H9 (cell line): Measurements from ENCODE around the gene DNAI1. TPM values are rescaled to one million over a fixed set of nuclear protein-coding genes. Genes with fewer than 3 reads are reported as not detected.

Experiments used
- DNase-seq: peaks from one replicate; pipeline ENCODE4 v3.0.0-alpha.2; 2017
- H2AFZ ChIP-seq: one replicate; pipeline ENCODE4 v1.6.1; 2013; ENCODE audit warnings: mild to moderate bottlenecking, low read length, control low read depth, moderate library complexity
- H2AK5ac ChIP-seq: 2 replicates; pipeline ENCODE4 v1.6.1; 2013; ENCODE audit warnings: low read length, control low read depth, mixed read lengths; ENCODE audit not compliant: insufficient read length
- H2BK120ac ChIP-seq: one replicate; pipeline ENCODE4 v1.6.1; 2013; ENCODE audit warnings: low read depth, mild to moderate bottlenecking, low read length, control low read depth, inconsistent platforms; ENCODE audit not compliant: poor library complexity, severe bottlenecking
- H2BK12ac ChIP-seq: 2 replicates; pipeline ENCODE4 v1.6.1; 2013; ENCODE audit warnings: low read length, control low read depth, mixed read lengths, low read depth; ENCODE audit not compliant: insufficient read length
- H2BK15ac ChIP-seq: 2 replicates; pipeline ENCODE4 v1.6.1; 2013; ENCODE audit warnings: low read depth, low read length, control low read depth
- H2BK20ac ChIP-seq: one replicate; pipeline ENCODE4 v1.6.1; 2013; ENCODE audit warnings: low read depth, mild to moderate bottlenecking, low read length, control low read depth, inconsistent platforms; ENCODE audit not compliant: poor library complexity, severe bottlenecking
- H2BK5ac ChIP-seq: 2 replicates; pipeline ENCODE4 v1.6.1; 2013; ENCODE audit warnings: low read length, control low read depth, mixed read lengths; ENCODE audit not compliant: insufficient read length
- H3K14ac ChIP-seq: 2 replicates; pipeline ENCODE4 v1.6.1; 2013; ENCODE audit warnings: low read length, control low read depth; ENCODE audit not compliant: insufficient read depth
- H3K18ac ChIP-seq: 2 replicates; pipeline ENCODE4 v1.6.1; 2013; ENCODE audit warnings: low read depth, mild to moderate bottlenecking, mixed read lengths, low read length, control low read depth; ENCODE audit not compliant: insufficient read length
- H3K23ac ChIP-seq: 2 replicates; pipeline ENCODE4 v1.6.1; 2013; ENCODE audit warnings: low read length, control low read depth, mixed read lengths, low read depth; ENCODE audit not compliant: insufficient read length
- H3K23me2 ChIP-seq: 2 replicates; pipeline ENCODE4 v1.6.1; 2013; ENCODE audit warnings: low read depth, mild to moderate bottlenecking, mixed read lengths, low read length, control low read depth; ENCODE audit not compliant: insufficient read length, poor library complexity, severe bottlenecking
- H3K27ac ChIP-seq: 2 replicates; pipeline ENCODE4 v1.5.1; 2013; ENCODE audit warnings: low read length, control low read depth, mixed read lengths, low read depth; ENCODE audit not compliant: insufficient read length
- H3K27me3 ChIP-seq: 2 replicates; pipeline ENCODE4 v1.6.1; 2013; ENCODE audit warnings: low read length, control low read depth, inconsistent platforms; ENCODE audit not compliant: insufficient read depth
- H3K4ac ChIP-seq: 2 replicates; pipeline ENCODE4 v1.6.1; 2013; ENCODE audit warnings: low read depth, mild to moderate bottlenecking, control low read depth, inconsistent platforms, low read length, moderate library complexity
- H3K4me1 ChIP-seq: 2 replicates; pipeline ENCODE4 v1.6.1; 2013; ENCODE audit warnings: low read length, control low read depth, inconsistent platforms; ENCODE audit not compliant: insufficient read depth
- H3K4me2 ChIP-seq: 2 replicates; pipeline ENCODE4 v1.6.1; 2013; ENCODE audit warnings: low read length, control low read depth, mixed read lengths; ENCODE audit not compliant: insufficient read length, insufficient read depth
- H3K56ac ChIP-seq: 2 replicates; pipeline ENCODE4 v1.6.1; 2013; ENCODE audit warnings: low read depth, mild to moderate bottlenecking, mixed read lengths, low read length, control low read depth; ENCODE audit not compliant: insufficient read length
- H3K79me1 ChIP-seq: 2 replicates; pipeline ENCODE4 v1.6.1; 2013; ENCODE audit warnings: low read depth, mild to moderate bottlenecking, moderate library complexity, low read length, control low read depth, inconsistent platforms; ENCODE audit not compliant: insufficient read depth, poor library complexity, severe bottlenecking
- H3K79me2 ChIP-seq: 2 replicates; pipeline ENCODE4 v1.6.1; 2013; ENCODE audit warnings: low read length, control low read depth, inconsistent platforms; ENCODE audit not compliant: insufficient read depth
- H3K9ac ChIP-seq: 2 replicates; pipeline ENCODE4 v1.6.1; 2013; ENCODE audit warnings: low read length, control low read depth, mixed read lengths; ENCODE audit not compliant: insufficient read length; ENCODE audit errors: extremely low read depth
- H3K9me3 ChIP-seq: one replicate; pipeline ENCODE4 v1.6.1; 2013; ENCODE audit warnings: low read depth, low read length, inconsistent platforms; ENCODE audit not compliant: control insufficient read depth
- H3T11ph ChIP-seq: one replicate; pipeline ENCODE4 v1.6.1; 2013; ENCODE audit warnings: mild to moderate bottlenecking, low read length, control low read depth, inconsistent platforms
- H4K20me1 ChIP-seq: one replicate; pipeline ENCODE4 v1.6.1; 2013; ENCODE audit not compliant: control insufficient read depth, insufficient read length, insufficient read depth
- H4K5ac ChIP-seq: 2 replicates; pipeline ENCODE4 v1.6.1; 2013; ENCODE audit warnings: low read depth, mild to moderate bottlenecking, mixed read lengths, low read length, control low read depth; ENCODE audit not compliant: insufficient read length
- H4K8ac ChIP-seq: replicated peaks from 2 replicates; pipeline ENCODE4 v1.6.1; 2013; ENCODE audit warnings: low read length, control low read depth, mixed read lengths, low read depth; ENCODE audit not compliant: insufficient read length
- H4K91ac ChIP-seq: 2 replicates; pipeline ENCODE4 v1.6.1; 2013; ENCODE audit warnings: low read depth, mild to moderate bottlenecking, moderate library complexity, mixed read lengths, low read length, control low read depth; ENCODE audit not compliant: insufficient read length
- H3K27ac Mint-ChIP-seq, 3 experiments: 2 replicates in 2 of 3; 3 replicates in 1 of 3; pipeline ENCODE4 v1.8.0; 2020 to 2021; ENCODE audit warnings: mixed read lengths in 3 of 3, mild to moderate bottlenecking in 1 of 3, moderate library complexity in 1 of 3
- H3K27me3 Mint-ChIP-seq: 2 replicates; pipeline ENCODE4 v1.8.0; 2021; ENCODE audit warnings: low read depth, mild to moderate bottlenecking, moderate library complexity, mixed read lengths
- H3K36me3 Mint-ChIP-seq, 3 experiments: 2 replicates in 2 of 3; 3 replicates in 1 of 3; pipeline ENCODE4 v1.8.0; 2020 to 2021; ENCODE audit warnings: low read depth in 3 of 3, mixed read lengths in 3 of 3; ENCODE audit not compliant: insufficient read depth in 1 of 3
- H3K4me1 Mint-ChIP-seq, 2 experiments: 2 replicates each; pipeline ENCODE4 v1.8.0; 2020; ENCODE audit warnings: mixed read lengths in 2 of 2
- H3K4me3 Mint-ChIP-seq, 2 experiments: 2 replicates in 1 of 2; 3 replicates in 1 of 2; pipeline ENCODE4 v1.8.0; 2020 to 2021; ENCODE audit warnings: mild to moderate bottlenecking in 2 of 2, mixed read lengths in 2 of 2, moderate library complexity in 1 of 2
- H3K9me3 Mint-ChIP-seq, 2 experiments: 2 replicates in 1 of 2; 3 replicates in 1 of 2; pipeline ENCODE4 v1.8.0; 2020; ENCODE audit warnings: mild to moderate bottlenecking in 2 of 2, mixed read lengths in 2 of 2, moderate library complexity in 1 of 2
- total RNA-seq: library from RNA; stranded (reverse); gene quantifications from 2 replicates; pipeline ENCODE4 v1.2.1, GENCODE V29; 2021
- TF ChIP-seq, protein P1 (sequence below): fragments of 200-600 bp; sonication (generic); conservative IDR thresholded peaks from 3 replicates; pipeline ENCODE4 v1.8.0; 2021; ENCODE audit warnings: antibody characterized with exemption, mild to moderate bottlenecking

The DNAI1 gene
- total RNA-seq, 1 experiment from 2014 or later = 0.22 TPM

DNA sequence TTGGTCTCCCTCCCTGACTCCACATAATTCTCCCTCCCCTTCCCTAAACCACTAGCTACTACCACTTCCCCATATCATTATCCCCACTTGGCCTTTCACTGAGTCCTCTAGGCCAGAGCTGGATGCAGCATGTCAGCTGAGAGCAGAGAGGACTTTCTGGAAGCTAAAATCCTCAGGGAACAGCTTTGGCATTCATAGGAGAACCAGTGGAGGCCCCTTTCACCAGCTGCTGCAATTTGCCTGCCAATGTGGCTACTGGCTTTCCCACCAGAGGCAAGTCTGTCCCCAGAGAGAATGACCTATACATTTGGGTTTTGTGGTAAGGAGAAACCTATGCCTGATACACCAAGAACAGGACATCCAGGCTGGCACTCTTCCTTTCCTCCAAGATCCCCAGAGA is 14.6 kb upstream of the DNAI1 start:
- H3K4me2 ChIP-seq = no peak overlapping the region
- no peak for DNase-seq
- no peak overlapping the region for H2BK12ac ChIP-seq
- no peak overlapping the region for H2AK5ac ChIP-seq
- H3K4ac ChIP-seq = no peak overlapping the region
- no peak overlapping the region for H4K91ac ChIP-seq
- H2BK15ac ChIP-seq = no peak overlapping the region
- TF ChIP-seq, protein P1, sequence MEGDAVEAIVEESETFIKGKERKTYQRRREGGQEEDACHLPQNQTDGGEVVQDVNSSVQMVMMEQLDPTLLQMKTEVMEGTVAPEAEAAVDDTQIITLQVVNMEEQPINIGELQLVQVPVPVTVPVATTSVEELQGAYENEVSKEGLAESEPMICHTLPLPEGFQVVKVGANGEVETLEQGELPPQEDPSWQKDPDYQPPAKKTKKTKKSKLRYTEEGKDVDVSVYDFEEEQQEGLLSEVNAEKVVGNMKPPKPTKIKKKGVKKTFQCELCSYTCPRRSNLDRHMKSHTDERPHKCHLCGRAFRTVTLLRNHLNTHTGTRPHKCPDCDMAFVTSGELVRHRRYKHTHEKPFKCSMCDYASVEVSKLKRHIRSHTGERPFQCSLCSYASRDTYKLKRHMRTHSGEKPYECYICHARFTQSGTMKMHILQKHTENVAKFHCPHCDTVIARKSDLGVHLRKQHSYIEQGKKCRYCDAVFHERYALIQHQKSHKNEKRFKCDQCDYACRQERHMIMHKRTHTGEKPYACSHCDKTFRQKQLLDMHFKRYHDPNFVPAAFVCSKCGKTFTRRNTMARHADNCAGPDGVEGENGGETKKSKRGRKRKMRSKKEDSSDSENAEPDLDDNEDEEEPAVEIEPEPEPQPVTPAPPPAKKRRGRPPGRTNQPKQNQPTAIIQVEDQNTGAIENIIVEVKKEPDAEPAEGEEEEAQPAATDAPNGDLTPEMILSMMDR = no peak
- no peaks in the 10 kb centered on the region; the same call in 1 of the 2 replicates for H3K4me1 ChIP-seq
- Mint-ChIP-seq H3K36me3 (peaks cover 0 to 2% (median 2%) of the 10 kb centered on the region in 3 experiments; a peak in 4 of 7 replicates), H3K27me3 (no peaks in the 10 kb centered on the region), H3K4me3 (no peak overlapping the region), H3K4me1 (peaks cover 10 to 11% of the 10 kb centered on the region in 2 experiments), H3K27ac (peak overlapping the region in 2 of 3 experiments; percentile 6 to 23; a peak in 3 of 7 replicates), H3K9me3 (no peaks in the 10 kb centered on the region)
- H3K27ac ChIP-seq = no peak overlapping the region
- H4K20me1 ChIP-seq = no peaks in the 10 kb centered on the region
- no peaks in the 10 kb centered on the region for H3K79me2 ChIP-seq
- no peaks in the 10 kb centered on the region for H3K79me1 ChIP-seq
- no peaks in the 10 kb centered on the region for H3K23me2 ChIP-seq
- H3K27me3 ChIP-seq = no peaks in the 10 kb centered on the region
- no peak overlapping the region for H3K18ac ChIP-seq
- no peak overlapping the region for H2BK5ac ChIP-seq
- no peak overlapping the region for H4K8ac ChIP-seq
- H2BK20ac ChIP-seq = no peak overlapping the region
- no peak overlapping the region for H2BK120ac ChIP-seq
- H3T11ph ChIP-seq = no peak overlapping the region
- H3K14ac ChIP-seq = no peak overlapping the region
- H4K5ac ChIP-seq = no peak overlapping the region
- H2AFZ ChIP-seq = no peak overlapping the region
- no peak overlapping the region for H3K9ac ChIP-seq
- no peak overlapping the region for H3K23ac ChIP-seq
- H3K56ac ChIP-seq = no peak overlapping the region
- H3K9me3 ChIP-seq = no peaks in the 10 kb centered on the region
